Stimulated activated CD8-positive, alpha-beta memory T cell treated with anti-CD3 and anti-CD28 coated beads, Interleukin-7, amount 100 ng/mL, for 1 hour (primary cell): Measurements from ENCODE around the gene FAM83C.
"Not testable (repeated sequence)": the region's sequence is repeated elsewhere in the genome, so short reads cannot be mapped to it uniquely, and the experiment has no call there.

Experiments
- DNase-seq, 2 donors: peaks; one replicate each; pipeline ENCODE4 v3.0.0-alpha.2; 2020; ENCODE audit warnings: low read depth in 2 of 2

Gene FAM83C

DNA sequence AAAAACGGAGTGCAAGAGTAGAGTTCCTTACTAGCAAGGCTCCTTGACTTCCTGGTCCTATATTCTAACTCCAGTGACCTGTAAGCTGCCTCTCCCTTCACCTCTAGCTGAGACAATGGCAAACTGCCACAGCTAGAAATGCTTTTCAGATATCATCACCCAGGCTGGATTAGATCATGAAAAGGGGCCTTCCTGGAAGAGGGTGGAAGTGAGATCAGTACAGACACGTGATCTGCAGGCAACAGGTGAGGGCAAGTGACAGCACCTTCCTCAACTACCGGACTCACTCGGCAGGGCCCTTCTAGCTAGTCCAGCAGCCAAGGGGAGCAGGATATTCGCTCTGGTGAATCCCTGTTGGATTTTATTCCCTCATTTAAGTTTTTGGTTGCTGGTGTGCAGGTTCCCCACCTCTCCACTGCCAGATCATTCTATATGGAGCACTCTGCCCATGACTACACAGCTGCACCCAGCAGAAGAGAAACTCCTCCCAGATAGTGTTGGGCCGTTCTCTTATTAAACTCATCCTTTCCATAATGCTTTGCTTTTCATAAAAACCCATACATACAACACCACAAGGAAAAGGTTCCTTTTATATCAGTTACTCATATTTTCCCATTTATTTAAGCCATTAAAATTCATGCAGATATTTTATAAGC, 26.4 kb upstream of the FAM83C start:
- no peak for DNase-seq

DNA sequence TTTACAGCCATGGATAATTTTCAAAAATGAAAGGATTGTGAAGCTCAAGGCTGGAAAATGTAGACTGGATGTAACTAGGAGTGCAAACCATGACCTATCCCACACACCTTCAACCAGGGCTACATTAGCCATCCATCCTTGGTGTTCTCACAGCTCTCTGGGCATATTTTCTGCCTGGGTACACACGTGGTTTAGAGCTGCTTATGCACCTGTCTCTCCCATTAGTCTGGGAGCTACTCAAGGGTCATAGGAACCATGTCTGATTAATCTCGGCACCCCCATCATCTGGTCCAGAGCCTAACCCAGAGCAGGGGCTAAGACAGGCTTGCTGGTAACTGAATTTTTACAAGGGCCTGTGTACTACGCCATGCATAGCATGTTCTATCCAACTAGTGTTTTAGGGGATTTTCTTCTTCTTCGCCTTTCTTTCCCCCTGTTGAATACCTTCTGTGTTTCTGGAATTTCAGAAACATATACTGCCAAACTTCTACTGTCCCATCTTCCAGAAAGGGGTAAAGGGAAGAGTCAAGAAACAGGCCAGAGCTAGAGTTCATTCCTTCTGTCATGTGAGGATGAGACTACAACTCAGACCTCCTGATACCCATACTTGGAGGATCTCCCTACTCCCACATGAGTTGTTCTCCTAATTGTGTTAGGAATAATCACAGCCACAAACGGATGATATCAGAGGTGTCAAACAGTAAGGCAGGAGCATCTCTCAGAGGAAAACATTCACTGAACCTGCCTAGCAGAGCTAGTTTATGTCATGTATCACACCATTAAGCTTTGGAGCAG, 25.4 kb upstream of the FAM83C start:
- DNase-seq: no peak

DNA sequence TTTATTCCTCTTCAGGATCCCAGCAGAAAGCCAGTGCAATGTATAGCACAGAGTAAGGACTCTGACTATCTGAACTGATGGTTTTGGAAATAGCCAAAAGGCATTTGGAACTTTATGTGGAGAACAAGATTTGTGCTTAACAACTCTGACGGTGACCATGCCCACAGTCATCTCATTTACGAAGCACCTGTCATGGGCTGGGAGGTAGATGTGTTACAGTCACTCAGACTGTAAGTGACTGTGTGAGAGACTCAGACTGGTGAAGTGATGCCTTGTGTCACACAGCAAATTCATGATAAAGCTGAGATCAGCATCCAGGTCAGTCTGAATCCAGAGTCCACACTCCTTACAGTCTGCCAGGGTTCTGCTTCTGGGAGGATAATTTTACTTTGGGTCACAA, 23.9 kb upstream of the FAM83C start:
- DNase-seq: no peak

DNA sequence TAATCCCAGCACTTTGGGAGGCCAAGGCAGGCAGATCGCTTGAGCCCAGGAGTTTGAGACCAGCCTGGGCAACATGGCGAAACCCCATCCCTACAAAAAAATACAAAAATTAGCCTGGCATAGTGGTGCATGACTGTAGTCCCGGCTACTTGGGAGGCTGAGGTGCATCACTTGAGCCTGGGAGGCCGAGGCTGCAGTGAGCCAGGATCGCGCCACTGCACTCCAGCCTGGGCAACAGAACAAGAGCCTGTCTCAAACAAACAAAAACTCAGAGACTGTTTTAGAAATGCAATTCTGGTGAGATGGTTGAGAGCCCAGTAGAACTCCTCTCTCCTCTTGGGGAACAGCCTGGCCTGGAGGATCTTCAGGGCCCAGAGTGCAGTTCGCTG, 23.4 kb upstream of the FAM83C start:
- not testable (repeated sequence) for DNase-seq

DNA sequence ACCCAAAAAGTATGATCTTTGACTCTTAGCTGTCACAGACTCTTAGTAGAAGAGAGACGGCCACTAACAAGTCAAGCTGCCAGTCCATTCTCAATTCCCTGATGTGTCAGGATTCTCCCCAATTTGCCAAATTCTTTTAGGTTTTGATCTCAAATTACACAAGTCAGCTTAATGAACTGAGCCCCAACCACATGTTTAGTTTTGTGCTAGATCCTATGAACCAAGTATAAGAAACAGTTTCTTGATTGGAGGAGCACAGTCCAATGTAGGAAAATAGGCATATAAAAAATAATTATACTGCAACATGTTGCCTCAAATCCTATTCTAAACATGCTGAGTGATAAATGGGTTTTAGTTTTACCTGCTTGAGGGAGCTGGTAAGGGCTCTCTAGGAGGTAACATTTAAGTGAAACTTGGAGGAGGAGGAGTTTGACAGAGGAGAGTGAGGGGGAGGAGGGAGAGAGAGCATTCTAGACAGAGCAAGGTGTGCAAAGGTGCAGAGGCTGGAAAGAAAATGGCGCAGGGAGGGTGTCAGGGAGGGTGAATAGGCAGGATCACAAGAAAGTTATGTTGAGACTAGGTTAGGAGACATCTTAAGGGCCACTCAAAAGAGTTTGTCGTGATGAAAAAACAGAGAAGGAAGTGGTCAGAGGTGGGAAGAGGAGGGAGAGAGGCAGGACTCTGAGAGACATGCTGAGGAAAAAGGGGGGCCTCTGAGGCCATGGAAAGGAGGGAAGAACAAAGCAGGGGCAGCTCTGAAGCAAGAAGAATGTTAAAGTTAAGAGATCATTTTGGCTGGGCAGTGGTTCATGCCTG, 22.8 kb upstream of the FAM83C start:
- DNase-seq: no peak

DNA sequence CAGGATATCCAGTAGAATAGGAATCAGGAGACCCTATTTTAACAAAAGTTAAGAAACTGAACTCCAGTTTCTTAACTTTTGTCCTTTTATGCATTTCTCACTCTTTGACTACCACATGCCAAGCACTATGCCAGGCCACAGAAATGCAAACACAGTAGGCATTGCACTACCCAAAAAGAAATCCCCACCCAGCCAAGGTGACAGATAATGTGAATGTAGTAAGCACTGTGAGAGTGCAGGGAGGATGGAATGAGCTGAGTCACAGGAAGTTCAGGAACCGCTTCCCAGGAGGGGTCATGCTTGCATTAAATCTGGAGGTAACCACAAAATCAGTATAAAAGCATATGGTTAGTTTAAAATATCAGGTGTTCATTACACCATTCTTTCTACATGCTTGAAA, 20.1 kb upstream of the FAM83C start:
- DNase-seq: no peak

DNA sequence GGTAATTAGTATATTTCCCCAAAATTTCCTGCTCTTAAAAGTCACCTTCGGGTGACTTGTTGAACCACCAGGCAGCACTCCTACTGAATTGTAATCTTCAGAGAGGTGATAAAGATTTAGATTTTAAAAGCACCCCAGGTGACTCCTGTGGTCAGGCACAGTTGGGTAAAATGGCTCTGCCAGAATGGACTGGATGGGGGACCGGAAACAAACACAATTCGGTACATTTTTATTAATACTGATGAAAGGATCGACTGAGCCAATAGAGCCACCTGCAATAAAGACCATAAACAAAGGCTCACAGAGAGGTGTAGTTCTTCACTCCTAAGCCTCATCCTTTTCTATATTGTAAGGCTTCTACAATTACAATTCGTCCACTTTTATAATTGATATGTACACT, 19.6 kb upstream of the FAM83C start:
- DNase-seq: no peak

DNA sequence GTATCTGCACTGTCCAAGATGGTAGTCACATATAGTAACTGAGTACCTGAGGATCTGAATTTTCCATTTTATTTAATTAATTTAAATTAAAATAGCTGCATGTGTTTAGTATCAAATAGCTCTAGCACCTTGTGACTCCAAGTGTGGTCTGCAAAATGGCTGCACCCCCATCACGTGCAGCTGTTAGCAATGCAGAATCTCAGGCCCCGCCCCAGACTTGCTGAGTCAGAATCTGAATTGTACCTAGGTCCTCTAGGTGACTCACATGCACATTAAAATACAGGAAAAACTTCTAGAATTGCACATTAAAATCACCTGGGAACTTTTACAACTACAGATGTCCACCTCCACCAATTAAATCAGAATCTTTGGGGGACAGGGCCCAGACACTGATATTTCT, 19.2 kb upstream of the FAM83C start:
- DNase-seq: no peak

DNA sequence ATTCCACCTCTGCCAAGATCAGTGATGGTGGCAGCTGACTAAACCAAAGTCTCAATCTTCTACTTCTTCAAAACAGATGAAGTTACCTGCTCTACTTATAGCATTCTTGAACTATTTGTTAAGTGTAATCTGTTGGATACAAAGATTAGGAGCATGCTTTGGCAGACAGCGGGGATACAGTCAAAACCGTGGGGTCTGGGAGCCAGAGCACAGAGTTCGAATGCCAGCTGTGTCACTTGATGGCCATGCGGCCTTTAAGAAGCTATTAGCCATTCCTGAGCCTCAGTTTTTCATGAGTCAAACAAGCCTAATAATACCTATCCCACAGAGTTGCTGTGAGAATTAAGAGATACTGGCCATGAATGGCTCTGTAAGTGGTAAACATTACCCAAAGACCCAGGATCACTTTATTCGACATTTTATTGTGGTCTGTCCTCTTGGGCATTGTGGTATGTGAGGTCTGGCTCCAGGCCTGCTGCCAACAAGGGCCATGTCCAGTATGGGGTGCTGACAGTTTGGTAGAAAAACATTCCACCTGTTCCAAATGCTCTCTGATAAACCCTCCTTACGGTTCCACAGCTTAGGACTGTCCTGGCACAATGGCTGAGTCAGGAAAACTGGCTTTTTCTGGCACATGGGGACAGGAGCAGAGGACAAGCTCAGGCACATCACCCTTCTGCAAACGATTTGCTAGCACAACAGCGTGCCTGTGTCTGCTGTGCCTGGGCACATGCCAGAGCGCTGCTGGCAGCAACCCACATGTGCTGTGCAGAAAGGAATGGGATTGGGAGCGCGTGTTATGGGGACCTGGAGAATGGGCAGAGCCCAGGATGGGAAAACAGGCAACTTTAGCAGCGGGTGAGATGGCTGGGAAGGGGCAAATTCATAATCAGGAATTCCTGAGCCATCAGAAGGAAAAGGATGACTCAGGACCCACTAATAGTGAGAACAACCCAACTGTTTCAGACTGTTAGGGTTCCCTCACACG, 15.7 kb upstream of the FAM83C start:
- DNase-seq: no peak

DNA sequence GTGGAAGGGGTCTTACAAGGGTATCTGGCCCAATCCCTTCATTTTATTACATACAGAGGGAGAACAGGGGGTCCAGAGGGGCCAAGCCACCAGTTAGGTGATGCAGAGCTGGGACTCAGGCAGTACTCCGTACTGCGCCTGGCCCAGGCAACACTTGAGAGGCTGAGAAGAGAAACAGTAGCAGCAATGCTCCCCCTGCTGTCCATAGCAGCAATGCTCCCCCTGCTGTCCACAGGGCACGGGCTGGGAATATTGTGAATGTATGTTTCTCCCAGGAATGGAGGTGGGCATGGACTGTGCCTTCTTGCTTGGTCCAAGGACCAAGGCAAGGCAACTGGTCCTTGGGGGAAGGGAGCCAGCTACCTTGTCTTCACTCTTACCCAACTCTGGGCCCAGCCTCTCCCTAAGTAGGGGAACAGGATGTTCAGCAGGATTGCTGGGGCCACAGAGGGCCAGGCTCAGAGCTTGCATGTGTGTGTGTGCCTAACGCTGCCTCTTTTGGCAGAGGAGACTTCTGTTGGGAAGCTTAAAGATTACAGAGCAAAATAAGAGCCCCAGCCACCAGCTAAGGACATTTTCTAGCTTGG, 14.8 kb upstream of the FAM83C start:
- no peak for DNase-seq

DNA sequence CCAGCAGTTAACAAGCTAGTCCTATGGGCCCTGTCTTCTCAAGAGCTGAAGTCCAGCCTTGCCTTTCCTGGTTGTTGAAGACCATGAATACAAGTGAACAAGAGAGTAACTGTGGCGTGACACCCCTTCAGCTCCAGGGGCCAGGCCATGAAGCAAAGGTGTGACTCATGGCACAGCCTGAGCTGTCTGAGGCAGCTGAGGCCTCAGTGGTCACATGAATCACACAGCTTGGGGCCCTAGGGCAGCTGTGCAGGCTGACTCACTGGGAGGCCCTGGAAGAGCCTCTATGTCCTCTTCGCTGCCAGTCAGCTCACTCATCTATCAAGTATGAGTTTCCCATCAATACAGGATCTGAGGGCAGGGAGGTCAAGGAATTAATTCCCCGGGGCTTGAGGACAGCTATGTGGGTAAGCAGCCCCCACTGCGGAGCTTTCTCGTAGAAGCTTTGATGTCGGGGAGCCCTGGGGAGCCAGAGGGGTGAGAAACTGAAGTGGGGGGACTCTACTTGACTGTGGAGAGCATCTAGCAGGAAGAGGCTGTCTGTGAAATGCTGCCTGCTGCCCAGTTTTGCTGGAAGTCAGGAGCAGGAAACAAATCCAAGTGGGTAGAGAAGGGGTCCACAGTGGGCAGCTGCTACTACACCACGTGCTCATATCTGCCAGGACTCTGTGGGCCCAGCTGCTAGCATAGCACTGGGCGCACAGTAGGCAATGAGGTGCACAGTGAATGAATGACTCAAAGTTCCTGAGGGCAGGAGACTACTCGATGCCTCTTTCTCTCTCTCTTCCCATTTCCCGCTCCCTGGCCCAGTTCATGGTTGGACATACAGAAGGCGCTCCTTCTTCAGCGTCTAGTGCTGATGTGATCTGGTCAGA, 13.7 kb upstream of the FAM83C start:
- no peak for DNase-seq

DNA sequence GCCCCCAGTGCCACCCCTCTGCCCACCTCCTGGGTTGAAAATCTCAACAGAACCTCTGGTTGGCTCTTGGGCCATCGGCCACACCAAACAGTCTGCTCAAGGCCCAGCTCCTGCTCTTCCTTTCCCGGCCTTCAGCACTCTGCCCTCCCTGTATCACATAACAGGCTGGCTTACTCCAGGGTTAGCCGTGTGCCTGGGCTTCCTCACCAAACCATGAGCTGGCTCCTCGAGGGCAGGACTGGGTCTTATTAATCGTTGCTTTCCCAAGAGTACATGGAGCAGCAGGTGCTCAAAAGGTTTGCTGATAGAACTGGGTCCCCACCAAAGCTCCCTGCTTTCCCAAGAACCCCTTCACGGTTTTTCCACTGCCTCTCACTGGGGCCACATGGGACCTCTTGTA, 12.7 kb upstream of the FAM83C start:
- DNase-seq: no peak

DNA sequence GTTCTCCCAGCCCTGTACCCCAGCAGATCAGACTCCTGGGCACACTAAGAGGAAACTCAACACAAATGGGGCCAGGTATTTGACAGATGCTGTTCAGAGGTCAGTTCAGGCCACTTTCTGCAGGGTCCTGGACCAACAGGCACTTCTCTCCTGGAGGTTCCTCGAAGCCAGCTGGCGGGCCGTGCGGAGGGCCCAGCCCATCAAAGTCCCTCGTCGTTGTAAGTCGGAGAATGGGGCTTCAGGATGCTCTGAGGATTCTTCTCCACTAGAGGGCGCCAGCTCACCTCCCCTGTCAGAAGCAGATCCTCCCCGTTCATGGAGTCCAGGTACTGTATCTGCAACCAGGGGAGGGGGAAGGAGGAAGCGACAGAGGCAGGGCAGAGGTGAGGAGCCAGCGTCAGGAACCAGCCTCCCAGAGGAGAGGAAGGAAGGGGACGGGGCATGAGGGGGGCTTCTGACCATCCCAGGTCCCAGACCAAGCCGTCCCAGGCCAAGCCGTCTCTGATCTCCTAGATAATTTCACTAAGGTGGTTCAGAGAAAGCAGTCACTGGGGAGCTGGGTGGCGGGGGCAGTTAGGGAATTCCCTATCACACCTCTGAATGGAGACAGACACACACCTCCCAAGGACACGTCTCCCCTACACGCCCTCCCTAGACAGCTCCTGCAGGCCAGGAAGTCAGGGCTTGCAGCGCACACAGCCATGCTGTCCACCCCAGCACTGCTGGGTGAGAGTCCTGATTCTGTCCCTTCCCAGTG, 11.7 kb upstream of the FAM83C start:
- DNase-seq: peak; percentile 61 to 64

DNA sequence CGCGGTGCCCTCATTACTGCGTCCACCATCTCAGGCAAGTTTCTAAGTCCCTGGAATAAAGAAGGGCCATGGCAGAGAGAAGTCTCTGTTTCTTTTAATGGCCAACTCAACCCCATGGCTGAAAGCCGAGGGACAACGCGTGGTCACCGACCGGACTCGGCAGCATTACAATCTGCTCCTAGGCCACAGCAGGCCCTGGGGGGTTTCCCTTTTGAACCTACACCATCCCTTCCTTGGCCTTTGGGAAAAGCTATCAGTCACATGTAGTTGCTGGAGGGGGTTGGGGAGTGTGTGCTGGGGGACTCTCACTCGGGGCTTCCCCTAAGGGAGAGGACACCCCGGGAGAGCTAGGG, 11.1 kb upstream of the FAM83C start:
- no peak for DNase-seq

DNA sequence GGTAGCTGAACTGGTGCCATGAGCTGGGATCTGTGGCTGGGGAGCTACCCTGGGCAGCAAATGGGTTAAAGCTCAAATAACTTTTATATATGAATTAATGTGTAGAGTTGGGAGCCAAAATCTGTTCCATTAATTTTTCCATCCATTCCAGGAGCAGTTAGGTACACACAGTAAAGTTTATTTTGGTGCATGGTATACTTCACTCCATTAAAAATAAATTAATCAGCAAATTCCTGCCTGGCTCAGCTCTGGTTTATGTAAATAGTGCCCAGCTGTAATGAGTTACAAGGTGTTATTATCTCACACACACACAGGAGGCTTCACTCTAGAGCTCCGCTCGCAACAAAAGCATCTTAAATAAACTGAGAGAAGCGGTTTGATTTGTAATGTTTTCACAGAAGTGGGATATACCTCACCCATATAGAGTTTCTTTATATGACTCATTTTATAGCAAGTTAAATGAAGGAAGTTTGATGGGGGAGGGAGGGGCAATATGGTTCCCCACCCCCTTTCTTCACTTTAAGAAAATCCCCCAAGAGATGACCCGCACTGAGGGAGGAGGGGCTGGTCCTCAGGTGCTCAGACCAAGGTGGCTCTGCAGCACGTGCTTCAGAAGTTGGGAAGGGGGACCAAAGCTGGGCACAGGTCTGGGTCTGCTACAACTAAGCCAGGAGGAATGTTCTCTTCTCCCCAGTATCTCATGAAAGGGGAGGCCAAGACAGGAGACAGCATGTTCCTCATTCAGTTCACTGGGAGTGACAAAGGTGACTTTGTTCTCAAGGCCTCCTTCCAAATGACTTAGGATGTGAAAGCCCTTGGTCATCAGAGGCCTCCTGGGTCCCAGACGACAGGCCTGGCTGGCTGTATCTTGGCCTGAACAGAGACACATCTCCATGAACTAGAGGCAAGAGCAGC, 10.5 kb upstream of the FAM83C start:
- no peak for DNase-seq

DNA sequence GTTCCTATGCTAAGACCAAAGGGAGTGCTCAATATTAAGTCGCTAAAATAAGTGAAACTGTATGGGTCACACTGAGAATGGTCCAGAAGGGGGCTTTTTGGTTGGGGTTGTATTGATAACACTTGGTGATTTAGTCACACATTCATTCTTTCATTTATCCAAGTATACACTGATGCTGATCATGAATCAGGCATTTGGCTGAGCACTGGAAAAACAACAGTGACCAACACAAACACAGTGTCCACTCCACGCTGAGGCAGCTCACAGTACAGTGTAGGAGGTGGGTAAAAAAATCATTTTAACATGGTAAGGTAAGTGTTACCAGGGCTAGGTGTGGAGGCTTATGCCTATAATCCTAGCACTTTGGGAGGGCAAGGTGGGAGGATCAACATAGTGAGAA, 9.2 kb upstream of the FAM83C start:
- DNase-seq: no peak

DNA sequence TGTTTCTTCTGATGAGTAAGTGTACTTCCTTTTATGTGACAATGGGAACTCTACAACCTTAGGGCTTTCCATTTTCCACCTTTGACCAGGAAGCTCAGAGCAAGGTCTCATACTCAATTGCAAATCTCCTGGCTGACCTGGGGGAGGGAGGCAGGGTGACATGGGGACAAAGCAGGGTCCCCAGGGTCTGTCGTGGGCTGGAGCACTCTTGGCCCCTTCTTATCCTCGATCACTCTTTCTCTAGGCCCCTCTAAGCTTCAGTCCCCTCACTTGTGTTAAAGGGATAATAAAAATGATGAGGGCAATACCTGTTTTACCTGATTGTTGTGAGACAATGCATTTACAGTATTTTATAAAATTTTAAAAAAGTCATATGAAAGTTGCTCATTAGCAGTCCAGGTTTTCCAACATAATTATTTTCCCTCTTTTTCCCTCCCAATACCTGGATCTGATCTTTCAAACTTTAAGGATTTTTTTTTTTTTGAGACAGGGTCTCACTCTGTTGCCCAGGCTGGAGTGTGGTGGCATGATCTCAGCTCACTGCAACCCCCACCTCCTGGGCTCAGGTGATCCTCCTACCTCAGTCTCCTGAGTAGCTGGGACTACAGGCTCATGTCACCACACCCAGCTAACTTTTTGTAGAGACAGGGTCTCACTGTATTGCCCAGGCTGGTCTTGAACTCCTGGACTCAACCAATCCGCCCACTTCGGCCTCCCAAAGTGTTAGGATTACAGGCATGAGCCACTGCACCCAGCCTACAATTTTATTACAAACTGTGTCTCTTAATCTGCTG, 8.4 kb upstream of the FAM83C start:
- no peak for DNase-seq

DNA sequence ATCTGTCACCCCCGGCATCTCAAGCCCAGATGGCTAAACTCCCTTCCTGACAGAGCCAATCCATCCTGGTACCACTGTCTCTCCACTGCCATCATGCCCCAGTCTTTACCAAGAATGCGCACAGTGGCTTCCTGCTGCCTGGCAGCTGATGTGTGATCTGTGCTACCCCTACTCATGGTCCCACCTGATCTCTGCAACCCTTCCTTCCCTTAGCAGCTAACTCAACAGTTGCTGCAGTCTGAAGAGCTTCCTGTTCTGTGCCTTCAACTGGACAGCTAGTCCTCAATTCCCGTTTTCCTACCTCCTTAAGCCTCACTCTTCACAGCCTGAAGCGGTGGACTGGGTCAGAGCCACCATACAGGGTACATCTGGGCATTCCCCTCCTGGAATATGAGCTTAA, 7.6 kb upstream of the FAM83C start:
- DNase-seq: no peak
